GM19035 (cell line): ENCODE measurements around the gene STK32B.
"Not testable (repeated sequence)": the region's sequence is repeated elsewhere in the genome, so short reads cannot be mapped to it uniquely, and the experiment has no call there.

Experiments
- ATAC-seq: cut with Tn5 transposase; IDR thresholded peaks from one replicate; pipeline ENCODE4 v1.9.1; 2021; ENCODE audit not compliant: unreplicated experiment

STK32B gene

GRCh38 chr4:5157791-5158770 lies 106.8 kb downstream of the STK32B start:
- no peak for ATAC-seq

GRCh38 chr4:5158825-5159224 lies 107.5 kb downstream of the STK32B start:
- no peak for ATAC-seq

GRCh38 chr4:5160668-5161067 lies 109.4 kb downstream of the STK32B start:
- ATAC-seq = no peak

- ATAC-seq = no peak
These were observed 111.7 kb downstream of the STK32B start for GRCh38 chr4:5162909-5163508.

GRCh38 chr4:5164221-5164912 lies 113.1 kb downstream of the STK32B start:
- ATAC-seq = no peak

- ATAC-seq = no peak
These were observed 114.4 kb downstream of the STK32B start for GRCh38 chr4:5165420-5166369.

- ATAC-seq = no peak
These were observed 115.1 kb downstream of the STK32B start for GRCh38 chr4:5166377-5166776.

- no peak for ATAC-seq
These were observed 117.6 kb downstream of the STK32B start for GRCh38 chr4:5168891-5169290.

GRCh38 chr4:5175836-5176235 lies 124.6 kb downstream of the STK32B start:
- ATAC-seq = not testable (repeated sequence)

- ATAC-seq = no peak
These were observed 133.3 kb downstream of the STK32B start for GRCh38 chr4:5184606-5185005.

GRCh38 chr4:5185551-5185950 lies 134.3 kb downstream of the STK32B start:
- no peak for ATAC-seq

GRCh38 chr4:5186271-5187064 lies 135.2 kb downstream of the STK32B start:
- no peak for ATAC-seq

GRCh38 chr4:5188130-5188529 lies 136.8 kb downstream of the STK32B start:
- ATAC-seq = no peak

GRCh38 chr4:5191831-5192230 lies 140.6 kb downstream of the STK32B start:
- no peak for ATAC-seq

GRCh38 chr4:5192271-5192670 lies 141.0 kb downstream of the STK32B start:
- no peak for ATAC-seq

- ATAC-seq = no peak
These were observed 141.4 kb downstream of the STK32B start for GRCh38 chr4:5192678-5193077.

GRCh38 chr4:5198656-5199541 lies 147.6 kb downstream of the STK32B start:
- no peak for ATAC-seq

GRCh38 chr4:5199912-5200311 lies 148.6 kb downstream of the STK32B start:
- ATAC-seq = no peak

- ATAC-seq = no peak
These were observed 149.2 kb downstream of the STK32B start for GRCh38 chr4:5200513-5200912.
